T-cell (primary cell): ENCODE results near the gene ARMCX4. TPM values are rescaled to one million over a fixed set of nuclear protein-coding genes. Genes with fewer than 3 reads are reported as not detected.

Experiments
- ATAC-seq, 4 experiments: fragments of 200-7000 bp in 3 of 4; fragments of 150-1000 bp in 1 of 4; cut with Tn5 transposase; replicated peaks in 1 of 4; 1 replicate in 3 of 4; 2 replicates in 1 of 4; pipeline ENCODE4 v1.10.0; 2021; ENCODE audit warnings: moderate library complexity in 3 of 4, mild to moderate bottlenecking in 2 of 4, moderate number of reproducible peaks in 1 of 4
- CTCF ChIA-PET, 2 donors: fragments of 300-600 bp; sonication (Branson Sonifier 250); formaldehyde crosslinking; loops; one replicate each; lab custom pipeline; 2022; ENCODE audit warnings: antibody characterized with exemption in 2 of 2; lab: Charles Lee
- POLR2A ChIA-PET, 2 donors: fragments of 300-600 bp; sonication (Branson Sonifier 250); formaldehyde crosslinking; loops; one replicate each; lab custom pipeline; 2022; ENCODE audit warnings: antibody characterized with exemption in 2 of 2; lab: Charles Lee
- DNase-seq, 35 experiments: peaks; one replicate each; pipeline versions ENCODE4 v3.0.0 to v3.0.0-alpha.2; 2013 to 2023
- H3K27ac ChIP-seq: one replicate; pipeline ENCODE4 v1.5.1; 2013; ENCODE audit warnings: low read length
- H3K27me3 ChIP-seq, 2 experiments: replicated peaks in 1 of 2; 1 replicate in 1 of 2; 2 replicates in 1 of 2; pipeline versions ENCODE4 v1.6.1 to v1.7.0; 2013; ENCODE audit warnings: low read length in 1 of 2, mixed read lengths in 1 of 2; ENCODE audit not compliant: control insufficient read depth in 2 of 2, insufficient read depth in 2 of 2; ENCODE audit errors: extremely low read depth in 1 of 2
- H3K36me3 ChIP-seq, 2 donors: 1 replicate in 1 of 2; 2 replicates in 1 of 2; pipeline versions ENCODE4 v1.6.1 to v1.7.0; 2013; ENCODE audit warnings: low read length in 1 of 2; ENCODE audit not compliant: control insufficient read depth in 2 of 2, insufficient read depth in 1 of 2; ENCODE audit errors: extremely low read depth in 1 of 2
- H3K4me1 ChIP-seq, 2 experiments: 1 replicate in 1 of 2; 2 replicates in 1 of 2; pipeline versions ENCODE4 v1.6.1 to v1.7.0; 2013; ENCODE audit warnings: low read length in 2 of 2, mixed read lengths in 1 of 2; ENCODE audit not compliant: insufficient read depth in 2 of 2, control insufficient read depth in 1 of 2; ENCODE audit errors: extremely low read depth in 1 of 2
- H3K4me3 ChIP-seq, 2 donors: 1 replicate in 1 of 2; 2 replicates in 1 of 2; pipeline versions ENCODE4 v1.5.1 to v1.7.0; 2013; ENCODE audit warnings: mild to moderate bottlenecking in 2 of 2, low read length in 1 of 2, moderate library complexity in 1 of 2; ENCODE audit not compliant: control insufficient read depth in 1 of 2; ENCODE audit errors: extremely low read depth in 1 of 2
- H3K9me3 ChIP-seq: 2 replicates; pipeline ENCODE4 v1.7.0; 2013
- H3K27ac Mint-ChIP-seq, 2 donors: one replicate each; pipeline ENCODE4 v1.8.0; 2020 to 2021; ENCODE audit warnings: mild to moderate bottlenecking in 2 of 2, mixed read lengths in 2 of 2
- H3K27me3 Mint-ChIP-seq, 2 donors: one replicate each; pipeline ENCODE4 v1.8.0; 2021 to 2022; ENCODE audit warnings: mixed read lengths in 2 of 2
- H3K36me3 Mint-ChIP-seq: one replicate; pipeline ENCODE4 v1.8.0; 2021; ENCODE audit warnings: mixed read lengths
- H3K4me1 Mint-ChIP-seq, 3 donors: one replicate each; pipeline ENCODE4 v1.8.0; 2020 to 2022; ENCODE audit warnings: mixed read lengths in 3 of 3, mild to moderate bottlenecking in 1 of 3
- H3K4me3 Mint-ChIP-seq, 3 donors: one replicate each; pipeline ENCODE4 v1.8.0; 2020 to 2022; ENCODE audit warnings: mild to moderate bottlenecking in 3 of 3, mixed read lengths in 3 of 3, moderate library complexity in 3 of 3
- H3K9me3 Mint-ChIP-seq, 3 donors: one replicate each; pipeline ENCODE4 v1.8.0; 2020 to 2022; ENCODE audit warnings: mixed read lengths in 3 of 3
- WGBS: methylation state at CpG from one replicate; pipeline ENCODE4 v1.1.5; 2013; ENCODE audit warnings: missing lambda C conversion rate; ENCODE audit not compliant: insufficient coverage; 5-methylcytosine and 5-hydroxymethylcytosine counted together
- total RNA-seq, 35 experiments: library from RNA in 6 of 35; stranded (reverse) in 6 of 35; fragments of 120-200 nt in 1 of 35; gene quantifications; one replicate each; pipeline versions ENCODE4 v1.2.1 to v1.2.4 and lab custom pipeline; 2013 to 2026

The ARMCX4 gene
- total RNA-seq (10 to 100 TPM in 2 of 5 donors, 1 to 10 TPM in 3; 6.3 to 14.7 (median 9.4) TPM), total RNA-seq (lab: John Stamatoyannopoulos, UW) (2.5 to 30.0 (median 13.0) reads per million in 29 experiments)
- 4.3 TPM for total RNA-seq (2013)

DNA sequence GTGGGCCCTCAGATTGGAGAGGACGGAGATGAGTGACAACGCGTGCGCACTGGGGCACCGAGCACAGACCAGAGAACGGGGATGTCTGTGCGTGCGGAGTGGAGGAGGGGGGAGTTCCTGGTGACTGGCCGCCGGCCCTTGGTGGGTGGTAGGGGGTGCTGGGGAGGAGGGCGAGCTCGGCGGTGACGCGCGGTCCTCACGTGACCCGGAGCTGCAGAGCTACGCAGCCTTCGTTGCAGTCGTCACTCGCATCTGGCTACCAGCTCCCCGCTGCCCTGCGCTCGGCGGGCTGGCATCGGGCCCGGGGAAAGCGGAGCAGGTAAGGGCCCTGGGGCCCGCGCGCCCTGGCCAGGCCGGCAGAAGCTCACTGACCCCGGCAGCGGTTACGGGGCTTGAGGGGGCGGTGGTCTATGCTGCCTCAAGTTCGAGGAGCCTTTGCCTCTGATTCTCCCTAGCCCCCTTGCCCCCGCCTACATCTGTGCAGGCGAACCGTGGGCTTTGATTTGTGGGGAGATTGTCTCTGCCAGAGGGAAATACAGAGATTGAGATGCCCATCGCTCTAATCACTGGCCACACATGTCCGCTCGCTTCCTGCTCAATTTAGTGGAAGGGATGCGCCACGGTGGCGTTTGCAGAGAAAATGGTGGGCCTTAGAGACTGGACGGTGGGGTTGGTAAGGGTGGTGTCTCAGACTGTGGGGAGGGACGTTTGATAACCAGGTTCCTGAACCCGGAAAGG is at the start of gene ARMCX4:
TSS of gene ARMCX4 (plus strand) at position 245 of the 738 bp plus-strand sequence. CDS start 3,134 bp downstream, outside the sequence.
- peak within 1 kb of the TSS; percentile 50 to 62 for H3K4me3 ChIP-seq
- H3K4me1 Mint-ChIP-seq: peaks cover 6 to 11% (median 6%) of the 10 kb centered on the region in 3 donors
- H3K4me1 ChIP-seq: peaks cover 0 to 8% of the 10 kb centered on the region in 2 experiments
- ChIA-PET POLR2A (no interaction called here), CTCF (no interaction called here)
- H3K27me3 Mint-ChIP-seq: peaks cover 2 to 8% of the 10 kb centered on the region in 2 donors
- H3K9me3 Mint-ChIP-seq: no peaks in the 10 kb centered on the region
- DNase-seq (peak in 34 of 35 experiments; percentile 2 to 65 (median 36)), ATAC-seq (peak; percentile 64 to 92 (median 81))
- H3K27ac Mint-ChIP-seq: peak within 1 kb of the TSS; percentile 56 to 88
- H3K27me3 ChIP-seq: no peaks in the 10 kb centered on the region
- H3K27ac ChIP-seq: no peak within 1 kb of the TSS
- no peaks in the 10 kb centered on the region for H3K9me3 ChIP-seq
- H3K36me3 Mint-ChIP-seq: peaks cover 12% of the 10 kb centered on the region
- peak within 1 kb of the TSS; percentile 80 to 83 (median 82) for H3K4me3 Mint-ChIP-seq
- H3K36me3 ChIP-seq: no peaks in the 10 kb centered on the region
- 10% methylated on average over 22 of the region's 50 CpGs for WGBS

DNA sequence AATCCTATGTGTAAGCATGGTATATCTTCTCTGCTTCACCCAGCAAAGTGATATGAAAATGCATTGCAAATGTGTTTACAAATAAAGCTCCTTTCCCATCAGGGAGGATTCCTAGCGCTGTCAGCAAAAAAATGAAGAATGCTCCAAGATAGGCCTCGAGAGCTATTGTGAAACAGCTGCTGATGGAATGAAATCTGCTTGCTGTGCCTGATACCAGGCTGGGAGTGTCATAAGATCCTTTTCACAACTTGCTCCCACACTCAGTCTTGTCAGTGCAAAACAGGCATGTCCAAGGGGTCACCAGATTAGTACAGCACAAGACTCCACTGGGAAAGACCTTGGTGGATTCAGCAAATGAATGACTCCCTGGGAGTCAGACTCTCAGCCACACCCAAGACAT is 43.2 kb upstream of the ARMCX4 start:
- H3K27me3 Mint-ChIP-seq: no peaks in the 10 kb centered on the region
- H3K4me1 Mint-ChIP-seq: peaks cover 0 to 6% (median 0%) of the 10 kb centered on the region in 3 donors
- ChIA-PET POLR2A (interaction anchor here in 1 of 2 donors (0.6 kb wide), 1 partner anchor 25 kb away, joined by 3 read pairs; no protein-coding TSS in a partner anchor), CTCF (no interaction called here)
- Histone ChIP-seq H3K4me1 (no peaks in the 10 kb centered on the region), H3K36me3 (peaks cover 0 to 4% of the 10 kb centered on the region in 2 donors), H3K4me3 (no peak overlapping the region), H3K27me3 (no peaks in the 10 kb centered on the region), H3K27ac (no peak overlapping the region), H3K9me3 (no peaks in the 10 kb centered on the region)
- no peak overlapping the region for H3K27ac Mint-ChIP-seq
- DNase-seq (no peak), ATAC-seq (no peak)
- H3K36me3 Mint-ChIP-seq: peaks cover 54% of the 10 kb centered on the region
- H3K9me3 Mint-ChIP-seq: no peaks in the 10 kb centered on the region
- H3K4me3 Mint-ChIP-seq: no peak overlapping the region
- WGBS: no CpG with 5 or more reads among the region's 2 CpGs

DNA sequence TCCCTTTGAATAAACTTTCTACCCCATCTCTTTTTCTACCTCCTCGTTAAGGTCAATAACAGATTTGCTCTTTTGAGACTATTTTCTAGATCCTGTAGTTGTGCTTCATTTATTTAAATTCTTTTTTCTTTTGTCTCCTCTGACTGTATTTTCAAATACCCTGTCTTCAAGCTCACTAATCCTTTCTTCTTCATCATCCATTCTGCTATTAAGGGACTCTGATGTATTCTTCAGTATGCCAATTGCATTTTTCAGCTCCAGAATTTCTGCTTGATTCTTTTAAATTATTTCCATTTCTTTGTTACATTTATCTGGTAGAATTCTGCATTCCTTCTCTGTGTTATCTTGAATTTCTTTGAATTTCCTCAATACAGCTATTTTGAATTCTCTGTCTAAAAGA is 36.0 kb upstream of the ARMCX4 start:
- H3K27me3 Mint-ChIP-seq: no peaks in the 10 kb centered on the region
- peaks cover 0 to 6% (median 0%) of the 10 kb centered on the region in 3 donors for H3K9me3 Mint-ChIP-seq
- no peak overlapping the region for H3K4me3 Mint-ChIP-seq
- no peak overlapping the region for H3K27ac Mint-ChIP-seq
- ChIA-PET POLR2A (no interaction called here), CTCF (no interaction called here)
- H3K4me1 ChIP-seq: no peaks in the 10 kb centered on the region
- no peak overlapping the region for H3K4me3 ChIP-seq
- ATAC-seq: no peak
- H3K9me3 ChIP-seq: no peaks in the 10 kb centered on the region
- no peak for DNase-seq
- peaks cover 0 to 4% (median 0%) of the 10 kb centered on the region in 3 donors for H3K4me1 Mint-ChIP-seq
- H3K36me3 ChIP-seq: no peaks in the 10 kb centered on the region
- WGBS: no CpG with 5 or more reads among the region's 1 CpG
- H3K27ac ChIP-seq: no peak overlapping the region
- H3K36me3 Mint-ChIP-seq: peaks cover 53% of the 10 kb centered on the region
- H3K27me3 ChIP-seq: no peaks in the 10 kb centered on the region

DNA sequence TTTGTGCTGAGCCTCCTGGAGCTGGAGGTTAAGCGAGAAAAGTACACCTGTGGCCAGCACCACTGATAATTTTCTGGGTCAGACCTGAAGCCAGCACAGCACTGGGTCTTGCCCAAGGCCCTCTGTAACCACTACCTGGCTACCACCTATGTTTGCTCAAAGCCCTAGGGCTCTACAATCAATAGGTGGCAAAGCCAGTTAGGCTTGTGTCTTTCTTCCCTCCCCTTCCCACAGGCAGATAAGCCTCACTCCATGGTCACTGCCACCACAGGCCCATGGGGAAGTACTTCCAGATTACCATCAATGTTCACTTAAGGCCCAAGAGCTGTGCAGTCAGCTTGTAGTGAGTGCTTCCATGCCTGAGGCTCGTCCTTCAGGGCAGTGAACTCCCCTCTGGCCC is 35.2 kb upstream of the ARMCX4 start:
- Histone ChIP-seq H3K27ac (no peak overlapping the region), H3K4me3 (no peak overlapping the region), H3K27me3 (no peaks in the 10 kb centered on the region), H3K4me1 (no peaks in the 10 kb centered on the region), H3K36me3 (no peaks in the 10 kb centered on the region), H3K9me3 (no peaks in the 10 kb centered on the region)
- WGBS: no CpG with 5 or more reads among the region's 2 CpGs
- DNase-seq (no peak), ATAC-seq (no peak)
- Mint-ChIP-seq H3K27me3 (no peaks in the 10 kb centered on the region), H3K4me3 (no peak overlapping the region), H3K27ac (no peak overlapping the region), H3K36me3 (peaks cover 52% of the 10 kb centered on the region), H3K4me1 (peaks cover 0 to 4% (median 0%) of the 10 kb centered on the region in 3 donors), H3K9me3 (peaks cover 0 to 6% (median 0%) of the 10 kb centered on the region in 3 donors)
- ChIA-PET CTCF (no interaction called here), POLR2A (interaction anchor here in 1 of 2 donors (0.6 kb wide), 1 partner anchor 31 kb away, joined by 3 read pairs; no protein-coding TSS in a partner anchor)

DNA sequence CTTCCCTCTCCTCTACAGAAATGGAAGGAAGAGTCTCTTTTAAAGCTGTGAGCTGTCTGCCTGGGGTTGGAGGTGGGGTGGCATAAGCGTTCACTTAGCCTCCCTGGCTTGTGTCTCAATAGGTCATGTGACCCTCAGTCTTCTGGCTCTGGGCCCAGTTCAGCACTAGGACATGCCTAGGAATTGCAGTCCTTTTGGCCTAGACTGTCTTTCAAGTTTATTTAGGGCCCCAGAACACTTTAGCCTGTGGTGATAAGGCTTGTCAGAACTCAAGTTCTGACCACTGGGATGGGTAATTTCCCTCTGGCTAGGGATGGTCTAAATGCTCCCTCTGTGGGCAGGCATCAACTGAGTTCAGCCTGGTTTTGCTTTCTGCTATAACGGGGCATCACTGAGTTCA is 34.3 kb upstream of the ARMCX4 start:
- no peaks in the 10 kb centered on the region for H3K27me3 ChIP-seq
- no CpG with 5 or more reads among the region's 2 CpGs for WGBS
- ChIA-PET POLR2A (interaction anchor here in 1 of 2 donors (0.6 kb wide), 1 partner anchor 30 kb away, joined by 3 read pairs; no protein-coding TSS in a partner anchor), CTCF (no interaction called here)
- Mint-ChIP-seq H3K4me3 (no peak overlapping the region), H3K9me3 (peaks cover 0 to 6% (median 0%) of the 10 kb centered on the region in 3 donors), H3K4me1 (peaks cover 0 to 3% (median 0%) of the 10 kb centered on the region in 3 donors), H3K36me3 (peaks cover 55% of the 10 kb centered on the region), H3K27ac (no peak overlapping the region), H3K27me3 (no peaks in the 10 kb centered on the region)
- ATAC-seq: no peak
- no peak overlapping the region for H3K4me3 ChIP-seq
- no peaks in the 10 kb centered on the region for H3K4me1 ChIP-seq
- no peaks in the 10 kb centered on the region for H3K36me3 ChIP-seq
- H3K27ac ChIP-seq: no peak overlapping the region
- no peaks in the 10 kb centered on the region for H3K9me3 ChIP-seq
- DNase-seq: no peak

DNA sequence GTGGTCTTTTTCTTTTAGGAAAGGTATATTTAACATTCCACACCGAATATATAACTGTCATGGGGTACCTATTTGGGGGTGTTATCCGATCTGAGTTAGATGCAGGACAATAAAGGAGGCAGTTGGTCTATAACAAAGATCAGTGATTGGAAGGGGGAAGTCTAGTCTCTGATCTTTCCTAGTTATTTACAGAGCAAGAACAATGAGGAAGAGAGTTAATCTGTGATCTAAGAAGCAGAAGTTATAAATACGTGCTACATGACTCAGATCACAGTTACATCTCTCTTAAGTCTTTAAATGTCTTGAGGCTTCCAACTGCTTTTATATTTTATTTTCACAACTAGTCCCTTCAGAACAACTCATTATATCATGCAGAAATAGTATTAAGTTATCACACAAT is 33.2 kb upstream of the ARMCX4 start:
- no peaks in the 10 kb centered on the region for H3K36me3 ChIP-seq
- Mint-ChIP-seq H3K9me3 (peaks cover 0 to 6% (median 0%) of the 10 kb centered on the region in 3 donors), H3K36me3 (peaks cover 54% of the 10 kb centered on the region), H3K27ac (no peak overlapping the region), H3K4me3 (no peak overlapping the region), H3K27me3 (no peaks in the 10 kb centered on the region), H3K4me1 (peaks cover 0 to 3% (median 0%) of the 10 kb centered on the region in 3 donors)
- no peaks in the 10 kb centered on the region for H3K27me3 ChIP-seq
- no peak for DNase-seq
- H3K27ac ChIP-seq: no peak overlapping the region
- H3K4me3 ChIP-seq: no peak overlapping the region
- WGBS: 80% methylated on average over 1 of the region's 3 CpGs
- ChIA-PET CTCF (no interaction called here), POLR2A (no interaction called here)
- ATAC-seq: no peak
- H3K4me1 ChIP-seq: no peaks in the 10 kb centered on the region
- H3K9me3 ChIP-seq: no peaks in the 10 kb centered on the region
